ENCODE data around the gene C15orf61. TPM values are rescaled to one million over a fixed set of nuclear protein-coding genes. Genes with fewer than 3 reads are reported as not detected.

The C15orf61 gene
- polyA plus RNA-seq, 1 experiment, result 2.3 TPM

GRCh38 chr15:67548862-67549651, 28.1 kb downstream of the C15orf61 start:
- CTCF ChIA-PET, result no interaction called here
- POLR2A ChIA-PET, result interaction anchor here (0.7 kb wide), 1 partner anchor 159 kb away, joined by 4 read pairs; no protein-coding TSS in a partner anchor
- DNase-seq (ENCODE audit: low read depth), result no peak

GRCh38 chr15:67549736-67550135, 28.8 kb downstream of the C15orf61 start:
- CTCF ChIA-PET, result no interaction called here
- Histone ChIP-seq H3K27me3 (ENCODE audit: control insufficient read depth, insufficient read depth, low read length) (no peaks in the 10 kb centered on the region), H3K36me3 (ENCODE audit: control insufficient read depth, insufficient read depth, low read length) (peaks cover 2% of the 10 kb centered on the region), H3K4me3 (ENCODE audit: low read depth, low read length) (no peak overlapping the region)
- TF ChIP-seq CTCF (IDR thresholded peaks at IDR 0.05; ENCODE audit: insufficient read depth, low read depth, low read length), result no peak
- POLR2A ChIA-PET, result no interaction called here
- no peak for DNase-seq (ENCODE audit: low read depth)

More at GRCh38 chr15:67548862-67549651, 28.1 kb downstream of the C15orf61 start:
- Histone ChIP-seq H3K36me3 (ENCODE audit: control insufficient read depth, insufficient read depth, low read length) (peaks cover 2% of the 10 kb centered on the region), H3K27me3 (ENCODE audit: control insufficient read depth, insufficient read depth, low read length) (no peaks in the 10 kb centered on the region), H3K4me3 (ENCODE audit: low read depth, low read length) (no peak overlapping the region)
- TF ChIP-seq CTCF (IDR thresholded peaks at IDR 0.05; ENCODE audit: insufficient read depth, low read depth, low read length), result no peak

GRCh38 chr15:67550522-67550921, 29.6 kb downstream of the C15orf61 start:
- ChIA-PET POLR2A (no interaction called here), CTCF (interaction anchor here (1.4 kb wide), 1 partner anchor 27 kb away, joined by 3 read pairs; no protein-coding TSS in a partner anchor)
- Histone ChIP-seq H3K36me3 (ENCODE audit: control insufficient read depth, insufficient read depth, low read length) (peaks cover 2% of the 10 kb centered on the region), H3K27me3 (ENCODE audit: control insufficient read depth, insufficient read depth, low read length) (no peaks in the 10 kb centered on the region), H3K4me3 (ENCODE audit: low read depth, low read length) (no peak overlapping the region)
- no peak for TF ChIP-seq CTCF (IDR thresholded peaks at IDR 0.05; ENCODE audit: insufficient read depth, low read depth, low read length)
- DNase-seq (ENCODE audit: low read depth), result no peak

GRCh38 chr15:67551207-67551743, 30.3 kb downstream of the C15orf61 start:
- no peaks in the 10 kb centered on the region for H3K27me3 ChIP-seq (ENCODE audit: control insufficient read depth, insufficient read depth, low read length)
- no peak overlapping the region for H3K4me3 ChIP-seq (ENCODE audit: low read depth, low read length)
- no peak for TF ChIP-seq CTCF (IDR thresholded peaks at IDR 0.05; ENCODE audit: insufficient read depth, low read depth, low read length)
- peaks cover 2% of the 10 kb centered on the region for H3K36me3 ChIP-seq (ENCODE audit: control insufficient read depth, insufficient read depth, low read length)
- ChIA-PET POLR2A (no interaction called here), CTCF (interaction anchor here (1.4 kb wide), 1 partner anchor 27 kb away, joined by 3 read pairs; no protein-coding TSS in a partner anchor)
- no peak for DNase-seq (ENCODE audit: low read depth)

- CTCF ChIA-PET, result interaction anchor here (0.6 to 1.0 kb wide), 2 partner anchors 23 kb away, joined by 3 read pairs; no protein-coding TSS in a partner anchor
- H3K27me3 ChIP-seq (ENCODE audit: control insufficient read depth, insufficient read depth, low read length), result no peaks in the 10 kb centered on the region
Measured at GRCh38 chr15:67554580-67554979, 33.6 kb downstream of the C15orf61 start.

More at GRCh38 chr15:67554580-67554979, 33.6 kb downstream of the C15orf61 start:
- Histone ChIP-seq H3K36me3 (ENCODE audit: control insufficient read depth, insufficient read depth, low read length) (peaks cover 2% of the 10 kb centered on the region), H3K4me3 (ENCODE audit: low read depth, low read length) (no peak overlapping the region)
- POLR2A ChIA-PET, result no interaction called here
- DNase-seq (ENCODE audit: low read depth), result no peak
- TF ChIP-seq CTCF (IDR thresholded peaks at IDR 0.05; ENCODE audit: insufficient read depth, low read depth, low read length), result no peak
